ENCODE data around the gene PEX14. TPM values are rescaled to one million over a fixed set of nuclear protein-coding genes. Genes with fewer than 3 reads are reported as not detected.

Gene PEX14
- total RNA-seq, 4 donors from 2014 or later: 10.0 to 20.2 (median 12.6) TPM

GRCh38 chr1:10674700-10675609 is 200.2 kb downstream of the PEX14 start:
- no peak for TF ChIP-seq CTCF (IDR thresholded peaks at IDR 0.05; ENCODE audit: low read depth)

GRCh38 chr1:10675813-10676212 is 201.1 kb downstream of the PEX14 start:
- no peak for TF ChIP-seq CTCF (IDR thresholded peaks at IDR 0.05; ENCODE audit: low read depth)

- no peak for TF ChIP-seq CTCF (IDR thresholded peaks at IDR 0.05; ENCODE audit: low read depth)
Measured at GRCh38 chr1:10676963-10677362, 202.2 kb downstream of the PEX14 start.

GRCh38 chr1:10677491-10678391 is 203.0 kb downstream of the PEX14 start:
- TF ChIP-seq CTCF (IDR thresholded peaks at IDR 0.05; ENCODE audit: low read depth): no peak

GRCh38 chr1:10678402-10678801 is 203.7 kb downstream of the PEX14 start:
- TF ChIP-seq CTCF (IDR thresholded peaks at IDR 0.05; ENCODE audit: low read depth): no peak

GRCh38 chr1:10678852-10679251 is 204.1 kb downstream of the PEX14 start:
- no peak for TF ChIP-seq CTCF (IDR thresholded peaks at IDR 0.05; ENCODE audit: low read depth)
